ENCODE measurements around the gene DYNLL1. TPM values are rescaled to one million over a fixed set of nuclear protein-coding genes. Genes with fewer than 3 reads are reported as not detected.

The DYNLL1 gene
- total RNA-seq, 1 experiment from 2014 or later: 340 TPM

- no TSS peak for BruUV-seq (replicated peaks)
- peaks cover 32% of the 10 kb centered on the region for H3K4me1 ChIP-seq (replicated peaks; ENCODE audit: insufficient read depth)
- H3K27me3 ChIP-seq (ENCODE audit: insufficient read depth, low read depth): no peaks in the 10 kb centered on the region
- H3K4me3 ChIP-seq: no peak overlapping the region
- H3K79me2 ChIP-seq (ENCODE audit: low read depth): peaks cover 86% of the 10 kb centered on the region
- H3K27ac ChIP-seq: no peak overlapping the region
- H2AFZ ChIP-seq: no peak overlapping the region
- no peak for DNase-seq
- H3K9me3 ChIP-seq (ENCODE audit: insufficient read depth, low read depth): no peaks in the 10 kb centered on the region
- POLR2A ChIA-PET (ENCODE audit: unreplicated experiment): no interaction called here
- peak overlapping the region; percentile 94; the same call in 1 of the 2 replicates for H3K4me2 ChIP-seq
- CTCF ChIA-PET: interaction anchor here (0.6 kb wide), 1 partner anchor 131 kb away, joined by 4 read pairs; no protein-coding TSS in a partner anchor
- no peaks in the 10 kb centered on the region for H3K9me2 ChIP-seq (ENCODE audit: insufficient read depth)
- TF ChIP-seq CTCF (conservative IDR thresholded peaks at IDR 0.05) (no peak), EZH2 (IDR thresholded peaks at IDR 0.05; ENCODE audit: low read depth) (no peak)
- peaks cover 55% of the 10 kb centered on the region for H4K20me1 ChIP-seq (ENCODE audit: insufficient read depth)
- H3K36me3 ChIP-seq (ENCODE audit: low read depth): peaks cover 24% of the 10 kb centered on the region; the same call in 1 of the 2 replicates
- H3F3A ChIP-seq (ENCODE audit: insufficient read depth, low read depth): peaks cover 26% of the 10 kb centered on the region; the same call in 1 of the 2 replicates
- intact Hi-C loops (cut with micrococcal nuclease; ENCODE audit: unreplicated experiment): no loop called here
These were observed 28.5 kb upstream of the DYNLL1 start for GRCh38 chr12:120467439-120467838.

- Histone ChIP-seq H3K4me3 (peak overlapping the region; percentile 77), H3K27me3 (ENCODE audit: insufficient read depth, low read depth) (no peaks in the 10 kb centered on the region), H4K20me1 (ENCODE audit: insufficient read depth) (peaks cover 48% of the 10 kb centered on the region), H3K9me2 (ENCODE audit: insufficient read depth) (no peaks in the 10 kb centered on the region), H3K27ac (peak overlapping the region; percentile 54), H3K79me2 (ENCODE audit: low read depth) (peaks cover 95% of the 10 kb centered on the region), H3F3A (ENCODE audit: insufficient read depth, low read depth) (peaks cover 35% of the 10 kb centered on the region), H2AFZ (no peak overlapping the region), H3K9me3 (ENCODE audit: insufficient read depth, low read depth) (no peaks in the 10 kb centered on the region), H3K4me2 (peak overlapping the region; percentile 94), H3K36me3 (ENCODE audit: low read depth) (peaks cover 19% of the 10 kb centered on the region; the same call in 1 of the 2 replicates), H3K4me1 (replicated peaks; ENCODE audit: insufficient read depth) (peaks cover 41% of the 10 kb centered on the region)
- DNase-seq: peak; percentile 29 to 37
- ChIA-PET CTCF (interaction anchor here (0.6 kb wide), 1 partner anchor 218 kb away, joined by 9 read pairs; no protein-coding TSS in a partner anchor), POLR2A (ENCODE audit: unreplicated experiment) (no interaction called here)
- TF ChIP-seq CTCF (conservative IDR thresholded peaks at IDR 0.05) (no peak), EZH2 (IDR thresholded peaks at IDR 0.05; ENCODE audit: low read depth) (no peak)
- TSS peak; percentile 58 for BruUV-seq (replicated peaks)
- intact Hi-C loops (cut with micrococcal nuclease; ENCODE audit: unreplicated experiment): no loop called here
These were observed 27.5 kb upstream of the DYNLL1 start for GRCh38 chr12:120468325-120468820.

GRCh38 chr12:120468821-120469449, 27.0 kb upstream of the DYNLL1 start:
- no peak for TF ChIP-seq CTCF (conservative IDR thresholded peaks at IDR 0.05)
- TF ChIP-seq EZH2 (IDR thresholded peaks at IDR 0.05; ENCODE audit: low read depth): no peak
- Histone ChIP-seq H3K79me2 (ENCODE audit: low read depth) (peaks cover 90% of the 10 kb centered on the region), H3K9me3 (ENCODE audit: insufficient read depth, low read depth) (no peaks in the 10 kb centered on the region), H3K4me1 (replicated peaks; ENCODE audit: insufficient read depth) (peaks cover 47% of the 10 kb centered on the region), H4K20me1 (ENCODE audit: insufficient read depth) (peaks cover 42% of the 10 kb centered on the region), H3K36me3 (ENCODE audit: low read depth) (peaks cover 13% of the 10 kb centered on the region; the same call in 1 of the 2 replicates), H3K27ac (peak overlapping the region; percentile 54), H3K4me3 (peak overlapping the region; percentile 77), H3K4me2 (peak overlapping the region; percentile 94), H3F3A (ENCODE audit: insufficient read depth, low read depth) (peaks cover 41% of the 10 kb centered on the region), H2AFZ (0 out of 2 replicates have a peak overlapping the region, but pooled peaks have one; percentile 94), H3K27me3 (ENCODE audit: insufficient read depth, low read depth) (no peaks in the 10 kb centered on the region), H3K9me2 (ENCODE audit: insufficient read depth) (no peaks in the 10 kb centered on the region)
- BruUV-seq (replicated peaks): no TSS peak
- DNase-seq: peak in 1 of 2 experiments; percentile 20
- ChIA-PET POLR2A (ENCODE audit: unreplicated experiment) (interaction anchor here (0.7 kb wide), 1 partner anchor 70 kb away, joined by 3 read pairs; no protein-coding TSS in a partner anchor), CTCF (interaction anchor here (0.6 kb wide), 1 partner anchor 217 kb away, joined by 9 read pairs; no protein-coding TSS in a partner anchor)
- intact Hi-C loops (cut with micrococcal nuclease; ENCODE audit: unreplicated experiment): loop anchor here (1.0 kb wide), 1 partner anchor 26 kb away; no protein-coding TSS in a partner anchor

Measured in PC-9 (cell line).